HFF-Myc (cell line): ENCODE data around the gene JAK2.
"Not testable (repeated sequence)": the region's sequence is repeated elsewhere in the genome, so short reads cannot be mapped to it uniquely, and the experiment has no call there.

Experiments
- DNase-seq: peaks from one replicate; pipeline ENCODE4 v3.0.0-alpha.2; 2011; ENCODE audit warnings: low read depth; ENCODE audit errors: extremely low read depth
- H3K4me3 ChIP-seq: replicated peaks from 2 replicates; pipeline ENCODE4 v1.5.1; 2011; ENCODE audit warnings: low read depth, mild to moderate bottlenecking, control low read depth, low read length
- CTCF ChIP-seq: IDR thresholded peaks from 2 replicates; pipeline ENCODE4 v1.5.1; 2012; ENCODE audit warnings: mild to moderate bottlenecking, low read depth, low read length, control low read depth; ENCODE audit errors: missing control alignments

JAK2 gene

DNA sequence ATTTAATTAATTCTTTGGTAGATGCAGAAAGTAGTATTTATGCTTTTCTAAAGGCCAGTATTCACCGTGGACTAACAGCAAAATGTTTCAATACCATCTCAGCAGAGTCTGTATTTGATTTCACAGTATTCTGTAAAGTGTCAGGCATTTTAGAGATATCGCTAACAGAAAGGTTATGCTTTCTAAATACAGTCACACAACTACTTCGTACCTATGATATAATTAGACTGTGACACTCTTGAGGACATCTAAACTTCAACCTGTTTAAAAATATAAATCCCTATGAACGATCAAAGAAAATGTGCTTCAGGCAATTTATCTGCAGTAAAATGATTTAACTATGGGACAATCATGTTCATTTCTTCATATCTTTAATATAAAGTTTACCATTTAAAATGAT lies 41.7 kb upstream of the JAK2 start:
- no peak for DNase-seq
- no peak for TF ChIP-seq CTCF
- no peak overlapping the region for H3K4me3 ChIP-seq

- DNase-seq, H3K4me3 ChIP-seq: not testable (repeated sequence)
These were observed 40.5 kb upstream of the JAK2 start for GRCh38 chr9:4944431-4945211.

- TF ChIP-seq CTCF, result no peak
- H3K4me3 ChIP-seq, result no peak overlapping the region
- no peak for DNase-seq
These were observed 38.1 kb upstream of the JAK2 start for GRCh38 chr9:4946937-4947336.

GRCh38 chr9:4955836-4956235 lies 29.2 kb upstream of the JAK2 start:
- H3K4me3 ChIP-seq, result no peak overlapping the region
- DNase-seq, result no peak
- TF ChIP-seq CTCF, result no peak

DNA sequence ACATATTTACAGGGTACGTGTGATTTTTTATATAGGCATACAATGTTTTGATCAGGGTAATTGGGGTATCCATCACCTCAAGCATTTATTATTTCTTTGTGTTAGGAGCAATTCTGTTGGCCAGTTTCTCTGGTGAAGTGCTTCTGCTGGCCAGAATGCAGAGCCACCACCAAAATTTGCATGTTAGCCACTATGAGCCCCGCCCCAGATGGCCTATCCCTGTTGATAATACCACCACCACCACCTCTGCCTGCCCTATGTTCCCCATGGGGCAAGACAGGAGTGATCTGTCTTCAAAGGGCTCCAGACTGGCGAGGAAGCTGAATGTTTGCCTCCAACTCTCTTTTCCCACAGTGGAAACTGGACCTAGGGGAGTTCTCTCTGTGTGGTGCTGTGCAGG lies 26.0 kb upstream of the JAK2 start:
- no peak overlapping the region for H3K4me3 ChIP-seq
- DNase-seq, result no peak
- TF ChIP-seq CTCF, result no peak

- no peak for TF ChIP-seq CTCF
- no peak overlapping the region for H3K4me3 ChIP-seq
- DNase-seq, result no peak
These were observed 23.0 kb upstream of the JAK2 start for GRCh38 chr9:4962085-4962484.

DNA sequence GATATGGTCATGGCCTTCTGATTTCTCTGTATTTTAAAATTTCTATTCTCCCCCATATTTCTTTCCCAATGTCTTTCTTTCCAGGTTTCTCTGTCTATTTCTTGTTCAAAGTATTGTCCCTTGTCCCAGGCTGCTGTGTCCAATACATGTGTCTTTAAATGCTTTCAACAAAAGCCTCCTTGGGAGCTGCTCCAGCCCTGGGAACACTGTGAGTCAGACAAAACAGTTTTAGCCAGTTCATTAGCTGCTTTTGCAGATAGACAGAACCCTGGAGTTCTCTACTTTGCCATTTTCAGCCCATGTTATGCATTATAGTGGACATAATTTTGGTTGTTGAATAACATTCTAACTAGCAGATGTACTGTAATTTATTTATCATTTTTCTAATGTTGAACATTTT lies 20.5 kb upstream of the JAK2 start:
- TF ChIP-seq CTCF, result no peak
- no peak for DNase-seq
- H3K4me3 ChIP-seq, result no peak overlapping the region
